HUES64 (cell line): ENCODE data around the gene CD164L2.

Experiments used
- H3K27ac ChIP-seq: 2 replicates; pipeline ENCODE4 v1.7.0; 2013; ENCODE audit warnings: low read depth, low read length, inconsistent platforms
- H3K27me3 ChIP-seq: 2 replicates; pipeline ENCODE4 v1.6.1; 2013; ENCODE audit warnings: mild to moderate bottlenecking, low read length; ENCODE audit not compliant: insufficient read depth
- H3K36me3 ChIP-seq: 2 replicates; pipeline ENCODE4 v1.6.1; 2013; ENCODE audit warnings: mild to moderate bottlenecking, low read length; ENCODE audit not compliant: insufficient read depth
- H3K4me1 ChIP-seq: 2 replicates; pipeline ENCODE4 v1.6.1; 2013; ENCODE audit warnings: mild to moderate bottlenecking, low read length, moderate library complexity; ENCODE audit not compliant: insufficient read depth
- H3K4me3 ChIP-seq: 2 replicates; pipeline ENCODE4 v1.5.1; 2013; ENCODE audit warnings: mild to moderate bottlenecking, low read length, moderate library complexity
- H3K9ac ChIP-seq: 2 replicates; pipeline ENCODE4 v1.6.1; 2013; ENCODE audit warnings: mild to moderate bottlenecking, low read depth, low read length
- H3K9me3 ChIP-seq: 2 replicates; pipeline ENCODE4 v1.6.1; 2013; ENCODE audit warnings: low read depth, low read length; ENCODE audit not compliant: insufficient read depth
- WGBS: fragments of 150-250, 120-280 bp; methylation state at CpG from one replicate; pipeline ENCODE4 v1.1.7; 2013; ENCODE audit warnings: missing lambda C conversion rate; 5-methylcytosine and 5-hydroxymethylcytosine counted together

Gene CD164L2

DNA sequence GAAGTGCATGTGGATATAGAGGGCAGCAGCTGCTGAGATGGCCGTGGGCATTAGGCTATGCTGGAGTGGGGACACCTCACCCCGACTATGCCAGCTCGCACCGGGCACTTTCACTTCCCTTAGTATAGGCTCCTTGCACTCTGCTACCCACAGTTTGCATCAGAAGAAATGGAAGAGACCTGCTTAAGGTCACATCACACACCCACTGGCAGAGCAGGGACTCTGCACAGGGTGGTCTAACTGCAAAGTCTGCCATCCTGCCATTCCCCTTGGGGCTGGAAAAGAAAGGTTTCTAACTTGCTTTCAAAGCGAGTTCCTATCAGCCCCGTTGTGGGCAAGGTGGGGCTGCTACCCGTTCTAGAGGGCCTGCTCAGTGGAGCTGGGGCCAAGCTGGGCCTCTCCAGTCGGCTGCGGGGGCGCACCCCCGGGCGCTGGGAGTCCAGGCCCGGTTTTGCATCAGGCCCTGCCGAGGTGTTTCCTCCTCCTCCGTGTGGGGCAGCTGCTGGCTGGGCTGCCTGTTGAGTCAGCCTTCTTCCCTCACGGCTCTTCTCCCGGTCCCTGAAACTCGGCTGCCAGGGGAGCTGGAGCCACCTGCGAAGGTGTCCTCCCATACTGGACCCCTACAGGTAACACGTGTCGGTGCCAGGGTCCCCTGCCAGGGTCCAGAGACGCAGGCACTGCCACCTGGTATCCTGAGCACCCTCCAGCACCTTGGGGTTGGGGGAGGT lies 41.4 kb downstream of the CD164L2 start, which contains the start of gene SYTL1:
SYTL1 (plus strand) TSS at position 498 of the 728 bp plus-strand sequence. CDS start 3,313 bp downstream, outside the sequence.
- 24% methylated on average over 22 of the region's 22 CpGs for WGBS
- peak within 1 kb of the TSS; percentile 34; the same call in 1 of the 2 replicates for H3K9ac ChIP-seq

GRCh38 chr1:27339213-27339612 lies 43.9 kb downstream of the CD164L2 start:
- H3K27ac ChIP-seq: no peak overlapping the region
- H3K9me3 ChIP-seq: no peaks in the 10 kb centered on the region
- H3K36me3 ChIP-seq: peaks cover 18% of the 10 kb centered on the region
- no peak overlapping the region for H3K9ac ChIP-seq
- peaks cover 26% of the 10 kb centered on the region for H3K4me1 ChIP-seq
- no peak overlapping the region for H3K4me3 ChIP-seq
- WGBS: 76% methylated on average over 5 of the region's 5 CpGs
- H3K27me3 ChIP-seq: no peaks in the 10 kb centered on the region

More for the DNA sequence above, 41.4 kb downstream of the CD164L2 start, which contains the start of gene SYTL1:
- Histone ChIP-seq H3K9me3 (no peaks in the 10 kb centered on the region), H3K36me3 (no peaks in the 10 kb centered on the region; the same call in 1 of the 2 replicates), H3K4me1 (peaks cover 26% of the 10 kb centered on the region), H3K27ac (no peak within 1 kb of the TSS), H3K27me3 (no peaks in the 10 kb centered on the region), H3K4me3 (peak within 1 kb of the TSS; percentile 42)

GRCh38 chr1:27338751-27339150 lies 44.4 kb downstream of the CD164L2 start:
- no peak overlapping the region for H3K9ac ChIP-seq
- WGBS: 84% methylated on average over 6 of the region's 6 CpGs
- H3K36me3 ChIP-seq: peaks cover 22% of the 10 kb centered on the region
- no peaks in the 10 kb centered on the region for H3K27me3 ChIP-seq
- peaks cover 26% of the 10 kb centered on the region for H3K4me1 ChIP-seq
- H3K27ac ChIP-seq: no peak overlapping the region
- H3K4me3 ChIP-seq: no peak overlapping the region
- H3K9me3 ChIP-seq: no peaks in the 10 kb centered on the region

- Histone ChIP-seq H3K4me3 (no peak overlapping the region), H3K9me3 (no peaks in the 10 kb centered on the region), H3K27me3 (no peaks in the 10 kb centered on the region), H3K9ac (no peak overlapping the region), H3K36me3 (peaks cover 37% of the 10 kb centered on the region), H3K27ac (no peak overlapping the region), H3K4me1 (peaks cover 7% of the 10 kb centered on the region; the same call in 1 of the 2 replicates)
- 92% methylated on average over 5 of the region's 5 CpGs for WGBS
These were observed 46.4 kb downstream of the CD164L2 start for GRCh38 chr1:27336756-27337155.

DNA sequence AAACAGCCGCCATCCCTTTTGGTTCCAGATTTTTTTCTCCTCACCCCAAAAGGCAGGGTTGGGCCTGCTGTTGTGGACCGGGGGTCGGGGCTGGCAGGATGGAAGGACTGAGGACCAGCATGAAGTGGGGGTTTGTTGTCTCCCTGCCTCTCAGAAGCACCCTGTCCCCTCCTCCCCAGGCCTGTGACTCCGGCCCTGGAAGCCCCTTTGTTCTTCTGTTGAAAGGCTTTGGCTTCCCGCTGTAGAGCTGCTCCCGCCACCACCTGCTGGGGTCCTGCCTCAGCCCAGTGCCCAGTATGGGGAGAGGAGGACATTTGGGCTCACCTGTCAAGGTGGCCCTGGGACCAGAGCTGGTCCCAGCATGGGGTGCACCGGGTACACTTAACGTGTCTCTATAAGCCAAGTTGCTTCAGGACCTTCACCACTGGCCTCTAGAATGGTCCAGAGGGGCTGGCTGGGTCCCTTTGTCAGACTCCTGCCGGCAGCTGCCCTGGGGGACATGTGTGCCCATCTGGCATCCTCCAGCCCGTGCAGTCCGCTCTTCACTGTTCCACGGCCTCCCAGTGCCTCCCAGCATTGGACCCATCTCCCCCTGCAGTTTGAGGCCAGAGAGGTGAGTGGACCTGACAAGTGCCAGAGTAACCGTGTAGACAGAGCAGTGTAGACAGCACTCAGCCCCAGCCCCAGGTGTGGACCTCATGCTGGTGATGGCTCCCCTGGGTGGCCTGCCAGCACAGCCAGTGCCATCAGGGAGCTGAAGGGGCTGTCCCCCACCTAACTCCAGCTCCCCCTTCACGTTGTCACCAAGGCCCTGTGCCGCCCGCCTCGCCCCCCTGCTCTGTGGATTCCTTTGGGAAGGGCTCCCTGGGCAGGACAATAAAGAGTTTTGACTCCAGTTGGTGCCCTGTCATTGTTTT lies 47.4 kb downstream of the CD164L2 start:
- no peak overlapping the region for H3K9ac ChIP-seq
- H3K36me3 ChIP-seq: peaks cover 46% of the 10 kb centered on the region

GRCh38 chr1:27333717-27334279 lies 49.3 kb downstream of the CD164L2 start:
- H3K4me1 ChIP-seq: no peaks in the 10 kb centered on the region
- WGBS: 96% methylated on average over 17 of the region's 17 CpGs
- no peak overlapping the region for H3K4me3 ChIP-seq
- H3K27ac ChIP-seq: no peak overlapping the region
- H3K9ac ChIP-seq: no peak overlapping the region
- H3K36me3 ChIP-seq: peaks cover 52% of the 10 kb centered on the region
- H3K27me3 ChIP-seq: no peaks in the 10 kb centered on the region
- no peaks in the 10 kb centered on the region for H3K9me3 ChIP-seq

More for the DNA sequence above, 47.4 kb downstream of the CD164L2 start:
- Histone ChIP-seq H3K27ac (no peak overlapping the region), H3K9me3 (no peaks in the 10 kb centered on the region), H3K4me3 (no peak overlapping the region), H3K4me1 (peaks cover 3% of the 10 kb centered on the region; the same call in 1 of the 2 replicates), H3K27me3 (no peaks in the 10 kb centered on the region)
- WGBS: 93% methylated on average over 17 of the region's 17 CpGs

GRCh38 chr1:27332536-27333281 lies 50.4 kb downstream of the CD164L2 start:
- Histone ChIP-seq H3K9ac (no peak overlapping the region), H3K36me3 (peaks cover 62% of the 10 kb centered on the region)
- WGBS: 75% methylated on average over 11 of the region's 11 CpGs

GRCh38 chr1:27331922-27332321 lies 51.2 kb downstream of the CD164L2 start:
- H3K9ac ChIP-seq: no peak overlapping the region
- H3K9me3 ChIP-seq: no peaks in the 10 kb centered on the region
- 93% methylated on average over 5 of the region's 5 CpGs for WGBS
- H3K4me3 ChIP-seq: no peak overlapping the region
- no peaks in the 10 kb centered on the region for H3K27me3 ChIP-seq
- no peaks in the 10 kb centered on the region for H3K4me1 ChIP-seq
- H3K36me3 ChIP-seq: peaks cover 65% of the 10 kb centered on the region
- H3K27ac ChIP-seq: no peak overlapping the region

More at GRCh38 chr1:27332536-27333281, 50.4 kb downstream of the CD164L2 start:
- H3K4me1 ChIP-seq: no peaks in the 10 kb centered on the region
- H3K9me3 ChIP-seq: no peaks in the 10 kb centered on the region
- no peaks in the 10 kb centered on the region for H3K27me3 ChIP-seq
- H3K4me3 ChIP-seq: no peak overlapping the region
- H3K27ac ChIP-seq: no peak overlapping the region

GRCh38 chr1:27331426-27331825 lies 51.7 kb downstream of the CD164L2 start:
- 94% methylated on average over 3 of the region's 3 CpGs for WGBS
- Histone ChIP-seq H3K27me3 (no peaks in the 10 kb centered on the region), H3K36me3 (peaks cover 70% of the 10 kb centered on the region), H3K4me1 (no peaks in the 10 kb centered on the region), H3K9ac (no peak overlapping the region), H3K9me3 (no peaks in the 10 kb centered on the region), H3K27ac (no peak overlapping the region), H3K4me3 (no peak overlapping the region)

DNA sequence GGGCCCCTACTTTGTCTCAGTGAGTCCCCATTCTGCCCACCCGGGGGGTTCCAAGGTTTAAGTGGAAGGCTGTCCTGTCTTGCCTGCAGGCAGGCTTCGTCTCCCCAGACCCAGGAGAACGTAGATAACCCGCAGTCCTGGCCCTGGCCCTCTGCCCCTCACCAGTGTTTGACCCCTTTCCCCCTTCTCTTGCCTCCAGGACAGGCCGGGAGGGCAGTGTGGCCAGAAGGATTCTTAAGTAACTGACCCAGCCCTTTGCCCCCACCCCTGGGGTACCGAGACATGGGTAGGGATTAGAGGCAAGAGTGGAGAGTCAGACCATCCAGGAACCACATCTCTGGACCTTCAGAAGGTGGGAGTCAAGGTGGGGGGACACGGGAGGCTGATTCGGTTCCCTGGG lies 52.3 kb downstream of the CD164L2 start:
- Histone ChIP-seq H3K36me3 (peaks cover 73% of the 10 kb centered on the region), H3K27ac (no peak overlapping the region), H3K27me3 (no peaks in the 10 kb centered on the region), H3K9me3 (no peaks in the 10 kb centered on the region), H3K4me1 (no peaks in the 10 kb centered on the region), H3K4me3 (no peak overlapping the region), H3K9ac (no peak overlapping the region)
- WGBS: 93% methylated on average over 8 of the region's 8 CpGs
